Endothelial cell (in vitro differentiated cells): ENCODE results near the gene BACH2. TPM values are rescaled to one million over a fixed set of nuclear protein-coding genes. Genes with fewer than 3 reads are reported as not detected.

ENCODE experiments used
- DNase-seq: peaks from one replicate; pipeline ENCODE4 v3.0.0; 2021; ENCODE audit warnings: low spot score
- H3K27ac Mint-ChIP-seq: one replicate; pipeline ENCODE4 v1.8.0; 2021; ENCODE audit warnings: mixed read lengths, inconsistent platforms; ENCODE audit not compliant: unreplicated experiment
- H3K27me3 Mint-ChIP-seq: one replicate; pipeline ENCODE4 v1.8.0; 2021; ENCODE audit warnings: mild to moderate bottlenecking, moderate library complexity, mixed read lengths, inconsistent platforms; ENCODE audit not compliant: unreplicated experiment
- H3K36me3 Mint-ChIP-seq: one replicate; pipeline ENCODE4 v1.8.0; 2021; ENCODE audit warnings: mild to moderate bottlenecking, low read depth, mixed read lengths, inconsistent platforms; ENCODE audit not compliant: unreplicated experiment
- H3K4me1 Mint-ChIP-seq: one replicate; pipeline ENCODE4 v1.8.0; 2021; ENCODE audit warnings: mild to moderate bottlenecking, mixed read lengths, inconsistent platforms; ENCODE audit not compliant: unreplicated experiment
- H3K4me3 Mint-ChIP-seq: one replicate; pipeline ENCODE4 v1.8.0; 2021; ENCODE audit warnings: mild to moderate bottlenecking, mixed read lengths, inconsistent platforms; ENCODE audit not compliant: unreplicated experiment
- H3K9me3 Mint-ChIP-seq: one replicate; pipeline ENCODE4 v1.8.0; 2021; ENCODE audit warnings: mixed read lengths, inconsistent platforms; ENCODE audit not compliant: unreplicated experiment
- total RNA-seq: library from RNA; stranded (reverse); fragmentation: NEBNext Ultra II Directional; extraction: Animal tissue kit (Norgen Biotek cat#: 25700); gene quantifications from one replicate; pipeline ENCODE4 v1.2.1, GENCODE V29; 2021; ENCODE audit not compliant: unreplicated experiment
- TF ChIP-seq, protein P1 (sequence below): fragments of 200-600 bp; sonication (generic); IDR thresholded peaks from one replicate; pipeline ENCODE4 v1.5.0; 2021; ENCODE audit warnings: antibody characterized with exemption; ENCODE audit not compliant: unreplicated experiment

Gene BACH2
- total RNA-seq, 1 donor from 2014 or later, result 3.9 TPM

DNA sequence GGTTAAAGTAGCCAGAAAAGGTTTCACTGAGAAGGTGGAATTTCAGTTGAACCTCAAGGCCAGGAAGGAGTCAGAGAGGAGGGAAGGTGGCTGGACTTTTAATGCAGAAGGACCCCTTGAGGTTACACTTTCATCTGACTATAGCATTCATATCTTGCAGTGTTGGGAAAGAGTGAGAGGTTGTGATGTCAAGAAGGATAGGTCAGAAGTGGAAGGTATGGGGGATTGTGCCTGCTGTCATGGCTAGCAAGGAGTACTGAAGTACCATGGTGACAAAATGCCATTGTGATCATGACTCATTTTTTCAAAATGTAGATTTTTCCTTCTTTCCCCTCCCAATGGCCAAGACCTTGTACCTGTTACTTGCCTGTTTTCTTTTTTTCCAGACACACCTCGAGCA is 5.2 kb upstream of the BACH2 start:
- peaks cover 12% of the 10 kb centered on the region for H3K27me3 Mint-ChIP-seq
- DNase-seq, result no peak
- H3K27ac Mint-ChIP-seq, result no peak overlapping the region
- no peaks in the 10 kb centered on the region for H3K9me3 Mint-ChIP-seq
- peaks cover 5% of the 10 kb centered on the region for H3K36me3 Mint-ChIP-seq
- H3K4me3 Mint-ChIP-seq, result no peak overlapping the region
- TF ChIP-seq, protein P1, sequence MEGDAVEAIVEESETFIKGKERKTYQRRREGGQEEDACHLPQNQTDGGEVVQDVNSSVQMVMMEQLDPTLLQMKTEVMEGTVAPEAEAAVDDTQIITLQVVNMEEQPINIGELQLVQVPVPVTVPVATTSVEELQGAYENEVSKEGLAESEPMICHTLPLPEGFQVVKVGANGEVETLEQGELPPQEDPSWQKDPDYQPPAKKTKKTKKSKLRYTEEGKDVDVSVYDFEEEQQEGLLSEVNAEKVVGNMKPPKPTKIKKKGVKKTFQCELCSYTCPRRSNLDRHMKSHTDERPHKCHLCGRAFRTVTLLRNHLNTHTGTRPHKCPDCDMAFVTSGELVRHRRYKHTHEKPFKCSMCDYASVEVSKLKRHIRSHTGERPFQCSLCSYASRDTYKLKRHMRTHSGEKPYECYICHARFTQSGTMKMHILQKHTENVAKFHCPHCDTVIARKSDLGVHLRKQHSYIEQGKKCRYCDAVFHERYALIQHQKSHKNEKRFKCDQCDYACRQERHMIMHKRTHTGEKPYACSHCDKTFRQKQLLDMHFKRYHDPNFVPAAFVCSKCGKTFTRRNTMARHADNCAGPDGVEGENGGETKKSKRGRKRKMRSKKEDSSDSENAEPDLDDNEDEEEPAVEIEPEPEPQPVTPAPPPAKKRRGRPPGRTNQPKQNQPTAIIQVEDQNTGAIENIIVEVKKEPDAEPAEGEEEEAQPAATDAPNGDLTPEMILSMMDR, result no peak
- H3K4me1 Mint-ChIP-seq, result peaks cover 7% of the 10 kb centered on the region

DNA sequence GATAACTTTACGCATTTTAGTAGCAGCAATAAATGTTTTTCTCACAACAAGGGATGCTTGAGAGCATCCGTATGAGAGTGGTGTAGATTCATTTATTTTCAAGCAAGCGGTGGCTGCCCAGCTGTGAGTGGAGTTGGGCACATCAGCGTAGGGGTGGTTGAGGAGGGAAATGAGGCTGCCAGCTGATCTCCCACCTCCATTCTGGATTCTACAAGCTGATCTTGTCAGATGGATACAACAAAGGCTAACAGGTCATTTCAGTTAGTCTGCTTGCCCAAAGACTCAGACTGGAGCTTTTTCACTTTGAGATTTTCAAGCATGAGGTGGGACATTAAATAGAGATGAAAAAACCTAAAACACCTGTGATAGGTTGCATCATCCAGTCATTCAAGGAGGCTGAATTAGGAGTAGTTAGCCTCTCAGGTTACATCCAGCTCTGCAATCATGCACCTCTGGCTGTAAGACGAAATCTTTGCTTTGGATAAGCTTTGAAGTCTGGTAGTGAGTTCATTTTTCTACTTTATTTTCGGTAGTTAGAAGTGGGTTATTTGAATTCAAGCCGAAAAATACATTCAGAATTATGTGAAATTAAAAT is 1.9 kb upstream of the BACH2 start:
- peaks cover 12% of the 10 kb centered on the region for H3K27me3 Mint-ChIP-seq
- TF ChIP-seq, protein P1, result no peak
- H3K36me3 Mint-ChIP-seq, result peaks cover 5% of the 10 kb centered on the region
- H3K4me1 Mint-ChIP-seq, result peaks cover 14% of the 10 kb centered on the region
- H3K4me3 Mint-ChIP-seq, result no peak overlapping the region
- H3K9me3 Mint-ChIP-seq, result no peaks in the 10 kb centered on the region
- no peak for DNase-seq
- no peak overlapping the region for H3K27ac Mint-ChIP-seq

DNA sequence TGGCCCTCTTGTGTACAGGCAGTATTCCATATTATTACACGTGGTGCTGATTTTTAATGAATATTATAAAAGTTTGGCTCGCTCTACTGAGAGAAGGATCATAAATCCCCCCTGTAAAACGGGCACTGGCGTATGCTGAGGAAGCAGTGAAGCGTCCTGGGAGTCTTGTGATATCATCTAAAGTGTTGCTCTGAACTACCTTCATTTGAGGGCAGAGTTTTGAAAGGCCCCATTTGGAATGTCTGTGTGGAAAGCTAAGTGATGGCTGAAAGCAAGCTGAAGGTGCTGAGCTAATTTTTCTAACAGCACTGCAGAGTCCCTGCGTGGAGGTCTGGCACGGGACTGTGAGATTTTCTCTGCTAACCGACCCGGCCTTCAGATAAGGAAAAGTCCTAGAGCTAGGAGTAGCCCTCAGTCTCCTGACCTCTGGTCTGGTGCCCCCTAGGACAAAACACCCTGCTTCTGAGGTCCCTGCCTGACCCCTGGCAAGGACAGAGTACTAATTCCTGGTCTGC is 1.3 kb upstream of the BACH2 start:
- Mint-ChIP-seq H3K4me1 (peaks cover 12% of the 10 kb centered on the region), H3K36me3 (peaks cover 5% of the 10 kb centered on the region), H3K9me3 (no peaks in the 10 kb centered on the region), H3K27ac (no peak overlapping the region), H3K4me3 (peak overlapping the region; percentile 83), H3K27me3 (peaks cover 12% of the 10 kb centered on the region)
- DNase-seq, result no peak
- TF ChIP-seq, protein P1, result no peak

DNA sequence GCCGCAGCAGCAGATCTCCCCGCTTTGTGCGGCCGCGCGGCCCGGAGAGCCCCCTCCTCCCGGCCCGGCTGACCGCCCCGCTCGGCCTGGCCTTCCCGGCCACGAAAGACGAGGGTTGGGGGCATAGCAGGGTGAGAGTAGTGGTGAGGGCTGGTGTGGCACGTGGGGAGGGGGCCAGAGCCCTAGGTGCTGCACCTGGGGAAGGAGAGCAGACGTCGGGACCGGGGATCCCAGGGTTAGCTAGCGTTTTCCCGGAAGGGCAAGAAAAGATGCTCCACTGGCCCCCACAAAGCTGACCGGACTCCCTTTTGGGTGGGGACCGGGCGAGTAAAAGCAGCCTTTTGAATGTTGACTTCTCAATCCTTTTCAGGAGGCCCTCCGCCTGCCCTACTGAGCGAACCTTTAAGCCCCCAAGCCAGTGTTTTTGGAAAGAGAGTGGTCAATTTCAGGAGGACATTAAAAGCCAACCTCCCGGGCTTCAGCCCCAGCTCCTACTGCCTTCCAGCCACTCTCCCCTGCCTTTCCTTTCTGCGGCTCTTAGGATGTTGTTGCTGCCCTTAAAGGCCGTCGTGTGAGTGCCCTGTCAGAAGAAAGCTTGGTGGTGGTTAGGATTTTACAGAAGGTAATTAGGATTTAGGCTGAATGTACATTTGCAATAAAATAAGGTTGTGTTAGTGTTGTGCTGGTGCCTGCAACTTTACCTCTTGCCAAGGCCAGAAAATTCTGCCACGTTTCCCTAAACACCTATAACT is 648 bp upstream of the BACH2 start:
- peaks cover 10% of the 10 kb centered on the region for H3K4me1 Mint-ChIP-seq
- no peak for DNase-seq
- H3K9me3 Mint-ChIP-seq, result no peaks in the 10 kb centered on the region
- H3K27ac Mint-ChIP-seq, result peak overlapping the region; percentile 59
- H3K4me3 Mint-ChIP-seq, result peak overlapping the region; percentile 83
- TF ChIP-seq, protein P1, result no peak
- peaks cover 5% of the 10 kb centered on the region for H3K36me3 Mint-ChIP-seq
- peaks cover 12% of the 10 kb centered on the region for H3K27me3 Mint-ChIP-seq

DNA sequence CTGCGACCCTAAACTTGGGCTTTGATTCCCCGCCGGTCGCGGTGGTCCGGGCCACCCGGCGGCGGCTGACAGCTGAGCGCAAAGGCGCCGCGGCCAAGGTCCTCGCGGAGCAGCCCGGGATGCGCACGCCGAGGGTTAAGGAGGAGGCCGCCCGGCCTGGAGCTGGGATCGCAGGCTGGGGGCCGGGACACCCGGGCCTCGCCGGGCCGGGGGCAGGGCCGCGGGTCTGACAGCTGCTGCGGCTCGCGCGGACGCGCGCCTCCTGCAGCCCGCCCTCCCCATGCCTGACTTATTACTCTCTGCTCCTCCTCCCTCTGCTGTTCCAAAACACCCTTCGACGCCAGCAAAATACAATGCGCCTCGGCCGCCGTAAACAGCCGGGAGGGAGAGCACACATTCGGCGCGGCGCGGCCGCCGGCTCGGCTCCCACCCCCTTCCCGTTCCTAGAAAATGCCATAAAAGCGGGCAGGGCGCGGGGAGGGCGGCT is 746 bp downstream of the BACH2 start:
- peak; percentile 49 for DNase-seq
- Mint-ChIP-seq H3K9me3 (no peaks in the 10 kb centered on the region), H3K4me1 (peaks cover 10% of the 10 kb centered on the region), H3K27me3 (peaks cover 10% of the 10 kb centered on the region), H3K36me3 (peaks cover 5% of the 10 kb centered on the region), H3K4me3 (peak overlapping the region; percentile 84), H3K27ac (no peak overlapping the region)
- TF ChIP-seq, protein P1, result no peak
